Measurements from ENCODE around the gene GOLGA3.

- TF ChIP-seq EZH2phosphoT487 (IDR thresholded peaks at IDR 0.05; ENCODE audit: unreplicated experiment) (no peak), REST (IDR thresholded peaks at IDR 0.05; ENCODE audit: unreplicated experiment) (no peak), CTCF (conservative IDR thresholded peaks at IDR 0.05; ENCODE audit: low read depth in 2 of 2) (no peak)
These were observed 24.8 kb upstream of the GOLGA3 start for GRCh38 chr12:132853285-132854092.

All from GM23338 (cell line).